GM19397 (cell line): ENCODE measurements around the gene CBFA2T3.
"Not testable (repeated sequence)": the region's sequence is repeated elsewhere in the genome, so short reads cannot be mapped to it uniquely, and the experiment has no call there.

Experiments
- ATAC-seq: cut with Tn5 transposase; IDR thresholded peaks from one replicate; pipeline ENCODE4 v1.9.1; 2021; ENCODE audit warnings: mild to moderate bottlenecking, moderate library complexity; ENCODE audit not compliant: unreplicated experiment

CBFA2T3 gene

GRCh38 chr16:88977018-88977811 is at the start of gene CBFA2T3:
Gene CBFA2T3 (minus strand): TSS chr16:88977207. CDS start chr16:88976807, 400 bp downstream.
- no peak for ATAC-seq

- no peak for ATAC-seq
Measured at GRCh38 chr16:89026121-89026612, 49.2 kb upstream of the CBFA2T3 start.

- ATAC-seq, result no peak
Measured at GRCh38 chr16:89025636-89026035, 48.6 kb upstream of the CBFA2T3 start.

GRCh38 chr16:89024546-89025060 is 47.6 kb upstream of the CBFA2T3 start:
- ATAC-seq, result no peak

- no peak for ATAC-seq
Measured at GRCh38 chr16:89023621-89024511, 46.9 kb upstream of the CBFA2T3 start.

GRCh38 chr16:89023151-89023551 is 46.1 kb upstream of the CBFA2T3 start:
- ATAC-seq, result no peak

GRCh38 chr16:89022051-89022836 is 45.2 kb upstream of the CBFA2T3 start:
- ATAC-seq, result no peak

GRCh38 chr16:89020925-89021595 is 44.1 kb upstream of the CBFA2T3 start:
- no peak for ATAC-seq

GRCh38 chr16:89020068-89020924 is 43.3 kb upstream of the CBFA2T3 start:
- no peak for ATAC-seq

GRCh38 chr16:89019511-89019910 is 42.5 kb upstream of the CBFA2T3 start:
- no peak for ATAC-seq

GRCh38 chr16:89018282-89019158 is 41.5 kb upstream of the CBFA2T3 start:
- no peak for ATAC-seq

GRCh38 chr16:89017543-89018281 is 40.7 kb upstream of the CBFA2T3 start:
- ATAC-seq, result no peak

GRCh38 chr16:89016561-89016960 is 39.6 kb upstream of the CBFA2T3 start:
- ATAC-seq, result not testable (repeated sequence)

GRCh38 chr16:89015271-89015859 is 38.4 kb upstream of the CBFA2T3 start:
- ATAC-seq, result no peak

GRCh38 chr16:89014403-89015230 is 37.6 kb upstream of the CBFA2T3 start:
- no peak for ATAC-seq

- no peak for ATAC-seq
Measured at GRCh38 chr16:89013692-89014402, 36.8 kb upstream of the CBFA2T3 start.
